Heart left ventricle (tissue), 16 donors: ENCODE measurements around the gene LRIT3. TPM values are rescaled to one million over a fixed set of nuclear protein-coding genes. Genes with fewer than 3 reads are reported as not detected.

Experiments
- ATAC-seq, 4 donors: fragments of 200-7000 bp; cut with Tn5 transposase; one replicate each; pipeline ENCODE4 v1.9.1; 2020 to 2022; ENCODE audit warnings: moderate library complexity in 4 of 4, mild to moderate bottlenecking in 3 of 4, moderate number of reproducible peaks in 1 of 4
- DNase-seq, 5 donors: peaks; one replicate each; pipeline ENCODE4 v3.0.0-alpha.2; 2020
- H3K27ac ChIP-seq, 12 donors: fragments of 200-600 bp; sonication (generic) in 4 of 12; one replicate each; pipeline versions ENCODE4 v1.5.0 to v1.8.0; 2016 to 2022; ENCODE audit warnings: mild to moderate bottlenecking in 2 of 12
- H3K27me3 ChIP-seq, 9 donors: fragments of 200-600 bp; sonication (generic) in 2 of 9; one replicate each; pipeline versions ENCODE4 v1.5.1 to v1.8.0; 2016 to 2022; ENCODE audit warnings: mild to moderate bottlenecking in 3 of 9
- H3K36me3 ChIP-seq, 9 donors: fragments of 200-600 bp; sonication (generic) in 2 of 9; one replicate each; pipeline versions ENCODE4 v1.5.0 to v1.8.0; 2018 to 2022; ENCODE audit warnings: mild to moderate bottlenecking in 2 of 9
- H3K4me1 ChIP-seq, 12 donors: fragments of 200-600 bp; sonication (generic) in 4 of 12; one replicate each; pipeline versions ENCODE4 v1.5.0 to v1.8.0; 2016 to 2022; ENCODE audit warnings: mild to moderate bottlenecking in 3 of 12
- H3K4me3 ChIP-seq, 12 donors: fragments of 200-600 bp; sonication (generic) in 4 of 12; one replicate each; pipeline versions ENCODE4 v1.5.0 to v1.8.0; 2017 to 2022; ENCODE audit warnings: mild to moderate bottlenecking in 9 of 12, moderate library complexity in 4 of 12
- H3K9me3 ChIP-seq, 12 donors: fragments of 200-600 bp; sonication (generic) in 4 of 12; one replicate each; pipeline versions ENCODE4 v1.5.0 to v1.8.0; 2016 to 2022; ENCODE audit warnings: mild to moderate bottlenecking in 1 of 12
- POLR2A ChIP-seq, 2 donors: fragments of 450-650 bp; IDR thresholded peaks; one replicate each; pipeline ENCODE4 v1.6.1; 2017; ENCODE audit warnings: antibody characterized with exemption in 2 of 2, mild to moderate bottlenecking in 2 of 2, moderate library complexity in 2 of 2
- WGBS, 4 donors: extraction: QIAGEN DNeasy Blood & Tissue Kit in 2 of 4; methylation state at CpG; one replicate each; pipeline versions ENCODE4 v1.1.5 to v1.1.7; 2013 to 2018; 5-methylcytosine and 5-hydroxymethylcytosine counted together
- intact Hi-C, 10 donors: fragments of 100-400 bp; cut with DNase I; formaldehyde crosslinking; loops; one replicate each; pipeline versions ENCODE4 v1.11.1 to v1.14.2; 2022
- polyA plus RNA-seq, 2 donors: library from polyadenylated mRNA; stranded (reverse); fragments of 200-250 nt; gene quantifications; one replicate each; pipeline ENCODE4 v1.2.3, GENCODE V29; 2013
- total RNA-seq, 9 donors: library from RNA; depleted of rRNA in 2 of 9; stranded (reverse); fragments of >200 nt in 2 of 9; fragmentation: NEBNext Ultra II Directional in 3 of 9; extraction: Animal tissue kit (Norgen Biotek cat#: 25700) in 3 of 9; gene quantifications; one replicate each; pipeline versions ENCODE4 v1.1.0 to v1.2.4, GENCODE V29; 2016 to 2023
- TF ChIP-seq, protein P1 (sequence below), 12 donors: fragments of 200-600 bp; sonication (generic) in 4 of 12; IDR thresholded peaks; one replicate each; pipeline versions ENCODE4 v1.5.0 to v1.8.0; 2018 to 2022; ENCODE audit warnings: antibody characterized with exemption in 12 of 12, mild to moderate bottlenecking in 5 of 12
- donor health status: ischemic (EF 13 %, LVEDD 7.1; RV severe dilation, severe dysfunction).
- donor health status: healthy with polysubstance abuse.
- donor health status: DM: no; HTN: yes; CAD: no.
- donor health status: DM: no; HTN: no; CAD: no.
- donor health status: ischemic (EF 25% LVEDD 6.9; RV normal size, moderate dysfunction).
- donor health status: ischemic (EF 25% LVEDD 5.7; RV mildly dilated, moderate dysfunction).
- donor health status: healthy.
- donor health status: DM: yes; HTN: yes; CAD: no.
- donor health status: ischemic (EF 35%, LVEDD 5.7; RV mildly dilated, moderate dysfunction).
- donor health status: nonischemic (EF 11% LVEDD 7.7; RV severe dilation, severe dysfunction).
- donor health status: DM: yes; HTN: yes; CAD: no.
- donor health status: PGD.
- donor health status: ischemic (EF 29% LVEDD 5.4; RV normal size, mild dysfunction).
- donor health status: nonischemic (EF 23%, LVEDD 6.1; RV moderate dilation, normal function).

Gene LRIT3
- total and polyA plus RNA-seq, 11 donors: 0.08 TPM; not detected in 10

DNA sequence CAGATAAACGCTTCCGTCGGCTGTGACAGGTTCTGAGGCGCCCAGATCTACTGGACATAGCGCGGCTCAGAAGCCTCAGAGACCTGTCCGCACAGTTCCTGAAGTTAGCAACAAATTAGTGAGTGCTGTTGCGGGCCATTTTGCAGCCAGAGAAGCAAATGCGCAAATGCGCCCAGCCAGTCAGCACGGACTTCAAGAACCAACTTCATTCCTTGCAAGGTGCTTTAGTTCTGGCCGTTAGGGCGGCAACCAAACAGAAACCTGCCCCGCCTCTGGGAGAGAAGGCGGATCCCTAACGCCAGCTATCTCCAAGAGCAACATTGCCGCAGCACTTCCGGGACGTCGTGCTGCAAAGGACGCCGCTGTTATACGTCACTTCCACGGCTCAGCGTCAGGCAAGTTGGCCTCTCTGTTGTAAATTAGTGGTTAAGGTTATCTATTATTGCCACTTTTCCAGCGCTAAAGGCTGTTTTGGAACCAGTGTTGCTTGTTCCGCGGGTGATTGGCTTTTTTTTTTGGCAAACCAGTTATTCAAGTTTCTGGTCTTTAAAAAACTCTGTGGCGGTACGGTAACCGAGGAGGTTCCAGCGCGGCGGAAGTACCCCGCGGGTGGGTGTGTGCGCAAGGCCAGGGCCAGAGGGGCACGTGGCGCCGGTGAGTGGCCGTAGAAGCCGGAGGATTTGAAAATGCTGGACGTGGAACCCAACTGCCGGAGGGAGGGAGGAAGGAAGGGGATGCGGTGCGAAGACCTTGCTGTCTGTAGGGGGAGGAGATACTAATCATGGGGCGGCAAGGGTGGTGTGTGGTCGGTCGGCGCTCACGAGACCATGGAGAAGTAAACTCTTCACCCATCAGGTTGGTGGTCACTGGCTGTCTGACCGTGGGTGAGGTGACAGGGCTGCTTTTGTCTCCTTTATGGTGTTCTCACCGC is 32.5 kb upstream of the LRIT3 start, which contains the start of gene GAR1:
GAR1 (plus strand) TSS at position 612 of the 931 bp plus-strand sequence. CDS start 403 bp downstream, outside the sequence.
- ATAC-seq: peak; percentile 99 to 100 (median 100)
- intact Hi-C loops: loop anchor here in 9 of 10 donors (1.0 to 10.0 kb wide), 12 partner anchors 83 to 1193 kb away; partner anchors contain the start of genes CASP6 (in 8 of the 9), SEC24B (in 5 of the 9), PLA2G12A (in 2 of the 9) and EGF (in 1 of the 9)
- H3K4me1 ChIP-seq: peaks cover 0 to 21% (median 13%) of the 10 kb centered on the region in 12 donors
- WGBS, 4 donors: 0 to 1% (median 0%) methylated on average over 53 of the region's 53 CpGs
- peak within 1 kb of the TSS; percentile 71 to 92 (median 80) for H3K4me3 ChIP-seq
- peaks cover 0 to 32% (median 21%) of the 10 kb centered on the region in 9 donors for H3K36me3 ChIP-seq
- no peaks in the 10 kb centered on the region for H3K27me3 ChIP-seq
- H3K9me3 ChIP-seq: no peaks in the 10 kb centered on the region
- peak within 1 kb of the TSS; percentile 39 to 93 (median 84) for H3K27ac ChIP-seq
- peak; percentile 87 to 93 (median 90) for DNase-seq
- peak in 1 of 2 donors; percentile 48 for TF ChIP-seq POLR2A (IDR thresholded peaks at IDR 0.05)
- TF ChIP-seq, protein P1, sequence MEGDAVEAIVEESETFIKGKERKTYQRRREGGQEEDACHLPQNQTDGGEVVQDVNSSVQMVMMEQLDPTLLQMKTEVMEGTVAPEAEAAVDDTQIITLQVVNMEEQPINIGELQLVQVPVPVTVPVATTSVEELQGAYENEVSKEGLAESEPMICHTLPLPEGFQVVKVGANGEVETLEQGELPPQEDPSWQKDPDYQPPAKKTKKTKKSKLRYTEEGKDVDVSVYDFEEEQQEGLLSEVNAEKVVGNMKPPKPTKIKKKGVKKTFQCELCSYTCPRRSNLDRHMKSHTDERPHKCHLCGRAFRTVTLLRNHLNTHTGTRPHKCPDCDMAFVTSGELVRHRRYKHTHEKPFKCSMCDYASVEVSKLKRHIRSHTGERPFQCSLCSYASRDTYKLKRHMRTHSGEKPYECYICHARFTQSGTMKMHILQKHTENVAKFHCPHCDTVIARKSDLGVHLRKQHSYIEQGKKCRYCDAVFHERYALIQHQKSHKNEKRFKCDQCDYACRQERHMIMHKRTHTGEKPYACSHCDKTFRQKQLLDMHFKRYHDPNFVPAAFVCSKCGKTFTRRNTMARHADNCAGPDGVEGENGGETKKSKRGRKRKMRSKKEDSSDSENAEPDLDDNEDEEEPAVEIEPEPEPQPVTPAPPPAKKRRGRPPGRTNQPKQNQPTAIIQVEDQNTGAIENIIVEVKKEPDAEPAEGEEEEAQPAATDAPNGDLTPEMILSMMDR (IDR thresholded peaks at IDR 0.05): peak in 1 of 12 donors; percentile 16

GRCh38 chr4:109816082-109816442 is 31.8 kb upstream of the LRIT3 start:
- no peaks in the 10 kb centered on the region for H3K27me3 ChIP-seq
- DNase-seq: no peak
- H3K4me3 ChIP-seq: peak overlapping the region; percentile 71 to 92 (median 80)
- H3K9me3 ChIP-seq: no peaks in the 10 kb centered on the region
- peaks cover 0 to 21% (median 13%) of the 10 kb centered on the region in 12 donors for H3K4me1 ChIP-seq
- peak in 1 of 4 donors; percentile 8 for ATAC-seq
- H3K36me3 ChIP-seq: peaks cover 0 to 37% (median 27%) of the 10 kb centered on the region in 9 donors
- TF ChIP-seq POLR2A (IDR thresholded peaks at IDR 0.05): no peak
- TF ChIP-seq, protein P1 (IDR thresholded peaks at IDR 0.05): no peak
- peak overlapping the region in 8 of 12 donors; percentile 72 to 93 (median 90) for H3K27ac ChIP-seq
- intact Hi-C loops: loop anchor here in 8 of 10 donors (5.0 to 10.0 kb wide), 9 partner anchors 84 to 1194 kb away; partner anchors contain the start of genes CASP6 (in 6 of the 8), SEC24B (in 4 of the 8), EGF (in 1 of the 8) and MCUB (in 1 of the 8)
- 1 to 2% (median 1%) methylated on average over 19 of the region's 19 CpGs for WGBS, 4 donors

GRCh38 chr4:109816894-109817293 is 31.0 kb upstream of the LRIT3 start:
- no peaks in the 10 kb centered on the region for H3K27me3 ChIP-seq
- H3K36me3 ChIP-seq: peaks cover 0 to 44% (median 35%) of the 10 kb centered on the region in 9 donors
- TF ChIP-seq, protein P1 (IDR thresholded peaks at IDR 0.05): no peak
- no peak for TF ChIP-seq POLR2A (IDR thresholded peaks at IDR 0.05)
- H3K9me3 ChIP-seq: no peaks in the 10 kb centered on the region
- DNase-seq: no peak
- 52 to 62% (median 55%) methylated on average over 1 of the region's 1 CpG for WGBS, 4 donors
- ATAC-seq: no peak
- H3K4me3 ChIP-seq: peak overlapping the region in 4 of 12 donors; percentile 79 to 89 (median 83)
- intact Hi-C loops: loop anchor here in 8 of 10 donors (5.0 to 10.0 kb wide), 9 partner anchors 85 to 1195 kb away; partner anchors contain the start of genes CASP6 (in 6 of the 8), SEC24B (in 4 of the 8), EGF (in 1 of the 8) and MCUB (in 1 of the 8)
- H3K4me1 ChIP-seq: peaks cover 0 to 21% (median 13%) of the 10 kb centered on the region in 12 donors
- no peak overlapping the region for H3K27ac ChIP-seq
